H1 (cell line): ENCODE measurements around the gene CYBRD1. TPM values are rescaled to one million over a fixed set of nuclear protein-coding genes. Genes with fewer than 3 reads are reported as not detected.

ENCODE experiments used
- CTCF ChIA-PET: fragments of 300-600 bp; sonication (Branson Sonifier 250); formaldehyde crosslinking; loops from one replicate; lab custom pipeline; 2021; ENCODE audit not compliant: partially characterized antibody; lab: Charles Lee
- POLR2A ChIA-PET: fragments of 300-600 bp; sonication (Branson Sonifier 250); formaldehyde crosslinking; loops from one replicate; lab custom pipeline; 2021; ENCODE audit warnings: inconsistent platforms; ENCODE audit not compliant: partially characterized antibody; lab: Charles Lee
- DNase-seq, 2 experiments: peaks; one replicate each; pipeline versions ENCODE4 v3.0.0 to v3.0.0-alpha.2; 2010 to 2022; ENCODE audit warnings: low spot score in 2 of 2, low read depth in 1 of 2, mixed read lengths in 1 of 2
- FAIRE-seq: peaks from 2 replicates; lab custom pipeline; 2011; peaks lifted over from hg19 to GRCh38; lab: Jason Lieb, UNC
- H2AFZ ChIP-seq: 2 replicates; pipeline ENCODE4 v1.8.1; 2012; ENCODE audit warnings: low read length, inconsistent platforms
- H2AK5ac ChIP-seq: 2 replicates; pipeline ENCODE4 v1.6.1; 2013; ENCODE audit warnings: low read depth, low read length
- H2BK120ac ChIP-seq: replicated peaks from 2 replicates; pipeline ENCODE3; 2013; ENCODE audit warnings: low read depth, low read length, inconsistent platforms
- H2BK12ac ChIP-seq: 2 replicates; pipeline ENCODE4 v1.6.1; 2013; ENCODE audit warnings: low read depth, low read length
- H2BK15ac ChIP-seq: 2 replicates; pipeline ENCODE4 v1.6.1; 2013; ENCODE audit warnings: low read length
- H2BK20ac ChIP-seq: 2 replicates; pipeline ENCODE4 v1.6.1; 2013; ENCODE audit warnings: low read length
- H2BK5ac ChIP-seq: 2 replicates; pipeline ENCODE4 v1.6.1; 2013; ENCODE audit warnings: low read depth, low read length
- H3K14ac ChIP-seq: 2 replicates; pipeline ENCODE4 v1.6.1; 2013; ENCODE audit warnings: inconsistent platforms; ENCODE audit not compliant: insufficient read length
- H3K18ac ChIP-seq: 2 replicates; pipeline ENCODE4 v1.6.1; 2013; ENCODE audit warnings: low read length; ENCODE audit errors: extremely low read depth
- H3K23ac ChIP-seq: 2 replicates; pipeline ENCODE4 v1.6.1; 2013; ENCODE audit warnings: inconsistent platforms; ENCODE audit not compliant: insufficient read length
- H3K23me2 ChIP-seq: 2 replicates; pipeline ENCODE4 v1.6.1; 2013; ENCODE audit warnings: low read depth, low read length
- H3K27ac ChIP-seq: 2 replicates; pipeline ENCODE4 v1.6.1; 2011; ENCODE audit warnings: low read depth, low read length, inconsistent platforms
- H3K27me3 ChIP-seq, 4 experiments: replicated peaks in 1 of 4; 1 replicate in 1 of 4; 2 replicates in 3 of 4; pipeline versions ENCODE4 v1.6.1 to v1.8.1; 2011 to 2013; ENCODE audit warnings: low read length in 3 of 4, mild to moderate bottlenecking in 3 of 4, inconsistent platforms in 2 of 4, mixed read lengths in 2 of 4, moderate library complexity in 1 of 4; ENCODE audit not compliant: control insufficient read depth in 3 of 4, insufficient read depth in 3 of 4; ENCODE audit errors: extremely low read depth in 1 of 4
- H3K36me3 ChIP-seq, 4 experiments: 2 replicates each; pipeline versions ENCODE4 v1.6.1 to v1.8.1; 2011 to 2013; ENCODE audit warnings: mild to moderate bottlenecking in 4 of 4, low read length in 3 of 4, moderate library complexity in 2 of 4, control low read depth in 1 of 4, inconsistent platforms in 1 of 4; ENCODE audit not compliant: insufficient read depth in 4 of 4, control insufficient read depth in 2 of 4
- H3K4ac ChIP-seq: replicated peaks from 2 replicates; pipeline ENCODE3; 2013; ENCODE audit warnings: low read length, low read depth, mixed read lengths, inconsistent platforms; ENCODE audit not compliant: insufficient read length
- H3K4me1 ChIP-seq, 4 experiments: replicated peaks in 1 of 4; 1 replicate in 1 of 4; 2 replicates in 3 of 4; pipeline versions ENCODE4 v1.6.1 to v1.8.1; 2011 to 2013; ENCODE audit warnings: low read length in 3 of 4, inconsistent platforms in 2 of 4, mixed read lengths in 1 of 4; ENCODE audit not compliant: insufficient read depth in 4 of 4, control insufficient read depth in 3 of 4
- H3K4me2 ChIP-seq, 2 experiments: 2 replicates each; pipeline versions ENCODE4 v1.6.1 to v1.8.1; 2011 to 2013; ENCODE audit warnings: low read depth in 2 of 2, low read length in 2 of 2, control low read depth in 1 of 2, inconsistent platforms in 1 of 2, mild to moderate bottlenecking in 1 of 2; ENCODE audit not compliant: insufficient read depth in 1 of 2
- H3K4me3 ChIP-seq, 4 experiments: fragments of 200-600, 300-600 bp in 1 of 4; sonication (generic), shearing (Covaris generic), sonication (Bioruptor Twin) in 1 of 4; 2 replicates each; pipeline versions ENCODE4 v1.5.1 to v1.8.1; 2011 to 2016; ENCODE audit warnings: low read length in 4 of 4, low read depth in 3 of 4, control low read depth in 2 of 4, inconsistent platforms in 2 of 4, mild to moderate bottlenecking in 2 of 4, mixed read lengths in 1 of 4, moderate library complexity in 1 of 4; ENCODE audit not compliant: insufficient read depth in 2 of 4; ENCODE audit errors: extremely low read depth in 1 of 4
- H3K56ac ChIP-seq: replicated peaks from 2 replicates; pipeline ENCODE3; 2013; ENCODE audit warnings: low read depth, mild to moderate bottlenecking, mixed read lengths, low read length, inconsistent platforms; ENCODE audit not compliant: insufficient read length
- H3K79me1 ChIP-seq: 2 replicates; pipeline ENCODE4 v1.6.1; 2013; ENCODE audit warnings: low read depth, low read length, control low read depth
- H3K79me2 ChIP-seq, 2 experiments: 2 replicates each; pipeline versions ENCODE4 v1.6.1 to v1.8.1; 2012 to 2013; ENCODE audit warnings: low read length in 2 of 2, mild to moderate bottlenecking in 2 of 2, inconsistent platforms in 1 of 2; ENCODE audit not compliant: insufficient read depth in 2 of 2, control insufficient read depth in 1 of 2
- H3K9ac ChIP-seq, 4 experiments: replicated peaks in 1 of 4; 1 replicate in 1 of 4; 2 replicates in 3 of 4; pipeline versions ENCODE4 v1.6.1 to v1.8.1; 2011 to 2013; ENCODE audit warnings: low read depth in 3 of 4, low read length in 3 of 4, control low read depth in 2 of 4, mild to moderate bottlenecking in 2 of 4, moderate library complexity in 2 of 4, inconsistent platforms in 1 of 4; ENCODE audit errors: extremely low read depth in 1 of 4
- H3K9me3 ChIP-seq, 2 experiments: 2 replicates each; pipeline versions ENCODE4 v1.6.1 to v1.8.1; 2012 to 2013; ENCODE audit warnings: mild to moderate bottlenecking in 2 of 2, moderate library complexity in 2 of 2, control low read depth in 1 of 2, inconsistent platforms in 1 of 2, low read depth in 1 of 2, low read length in 1 of 2, mixed read lengths in 1 of 2; ENCODE audit not compliant: insufficient read depth in 2 of 2
- H4K20me1 ChIP-seq, 2 experiments: replicated peaks in 1 of 2; 2 replicates each; pipeline versions ENCODE3 to v1.8.1; 2011 to 2013; ENCODE audit warnings: inconsistent platforms in 2 of 2, low read length in 2 of 2, mild to moderate bottlenecking in 1 of 2; ENCODE audit not compliant: insufficient read depth in 2 of 2, control insufficient read depth in 1 of 2
- H4K5ac ChIP-seq: 2 replicates; pipeline ENCODE4 v1.6.1; 2013; ENCODE audit warnings: low read length, low read depth, mixed read lengths, inconsistent platforms; ENCODE audit not compliant: insufficient read length
- H4K8ac ChIP-seq: 2 replicates; pipeline ENCODE4 v1.8.0; 2013; ENCODE audit warnings: mild to moderate bottlenecking, moderate library complexity, low read length, inconsistent platforms; ENCODE audit not compliant: insufficient read depth; ENCODE audit errors: extremely low read depth
- H4K91ac ChIP-seq: replicated peaks from 2 replicates; pipeline ENCODE3; 2013; ENCODE audit warnings: low read length, mixed read lengths, inconsistent platforms; ENCODE audit not compliant: insufficient read length
- CBX5 ChIP-seq: fragments of 300-800, 300-1000 bp; sonication (generic); IDR thresholded peaks from 2 replicates; pipeline ENCODE4 v1.7.1; 2016; ENCODE audit warnings: antibody characterized with exemption, low read length, low read depth
- CTBP2 ChIP-seq: IDR thresholded peaks from 2 replicates; pipeline ENCODE4 v1.7.0; 2011; ENCODE audit warnings: borderline replicate concordance, mild to moderate bottlenecking, moderate library complexity, mixed read lengths, low read length; ENCODE audit not compliant: insufficient read depth, insufficient read length
- CTCF ChIP-seq, 3 experiments: IDR thresholded peaks; 1 replicate in 2 of 3; 2 replicates in 1 of 3; pipeline versions ENCODE4 v1.5.1 to v1.6.1; 2011; ENCODE audit warnings: low read length in 3 of 3, mild to moderate bottlenecking in 3 of 3, inconsistent platforms in 2 of 3, low read depth in 1 of 3, moderate library complexity in 1 of 3; ENCODE audit not compliant: insufficient read depth in 1 of 3; ENCODE audit errors: control extremely low read depth in 1 of 3
- EP300 ChIP-seq, 2 experiments: IDR thresholded peaks; 1 replicate in 1 of 2; 2 replicates in 1 of 2; pipeline ENCODE4 v1.6.1; 2011 to 2012; ENCODE audit warnings: low read depth in 2 of 2, low read length in 2 of 2, mild to moderate bottlenecking in 2 of 2, borderline replicate concordance in 1 of 2, inconsistent platforms in 1 of 2, moderate library complexity in 1 of 2
- GABPA ChIP-seq: IDR thresholded peaks from 2 replicates; pipeline ENCODE4 v1.6.1; 2011; ENCODE audit warnings: mild to moderate bottlenecking, low read length, moderate library complexity, borderline replicate concordance; ENCODE audit not compliant: insufficient read depth
- RAD21 ChIP-seq, 2 experiments: IDR thresholded peaks in 1 of 2; conservative IDR thresholded peaks in 1 of 2; 2 replicates each; pipeline ENCODE4 v1.6.1; 2011; ENCODE audit warnings: low read depth in 2 of 2, low read length in 2 of 2, improper control_type of control experiment in 1 of 2, inconsistent platforms in 1 of 2, mild to moderate bottlenecking in 1 of 2, moderate library complexity in 1 of 2
- RBBP5 ChIP-seq: IDR thresholded peaks from 2 replicates; pipeline ENCODE4 v1.7.1; 2012; ENCODE audit warnings: low read depth, mild to moderate bottlenecking, inconsistent platforms, low read length, moderate library complexity, borderline replicate concordance
- USF2 ChIP-seq: IDR thresholded peaks from 2 replicates; pipeline ENCODE4 v1.6.1; 2011; ENCODE audit warnings: low read length, improper control_type of control experiment
- WGBS, 2 experiments: shearing (Covaris generic) in 1 of 2; methylation state at CpG; one replicate each; pipeline versions ENCODE4 v1.1.6 to v1.1.7; 2013 to 2015; ENCODE audit warnings: low lambda C conversion rate in 2 of 2, mixed read lengths in 2 of 2, inconsistent platforms in 1 of 2, low coverage in 1 of 2, missing lambda C conversion rate in 1 of 2; ENCODE audit not compliant: insufficient replicate concordance in 2 of 2, insufficient coverage in 1 of 2, insufficient read length in 1 of 2; ENCODE audit errors: extremely low coverage in 1 of 2, missing lambda C conversion rate in 1 of 2; 5-methylcytosine and 5-hydroxymethylcytosine counted together
- polyA plus RNA-seq, 7 experiments: library from polyadenylated mRNA; depleted of rRNA in 3 of 7; stranded (reverse) in 5 of 7; unstranded in 2 of 7; fragments of >200 nt in 5 of 7; fragments of 200-250 nt in 2 of 7; gene quantifications; 1 replicate in 5 of 7; 2 replicates in 1 of 7; 4 replicates in 1 of 7; pipeline versions ENCODE4 v1.2.1 to v1.2.3, GENCODE V29; 2011 to 2013; ENCODE audit warnings: missing spikeins in 2 of 7, mixed read lengths in 2 of 7
- total RNA-seq: library from RNA; stranded (reverse); fragmentation: NEBNext Ultra II Directional; extraction: Animal tissue kit (Norgen Biotek cat#: 25700); gene quantifications from 2 replicates; pipeline ENCODE4 v1.2.1, GENCODE V29; 2021

CYBRD1 gene
- total and polyA plus RNA-seq, 2 of the 8 experiments (the other 6 are each of a cell fraction or from before 2014, with no cell fraction given) = 10.7 to 12.6 TPM

- no peak overlapping the region for H2BK120ac ChIP-seq
- peaks cover 0 to 12% (median 3%) of the 10 kb centered on the region in 4 experiments; a peak in 4 of 8 replicates for H3K36me3 ChIP-seq
- no peak overlapping the region for H3K9ac ChIP-seq
- H3K4me2 ChIP-seq = no peak overlapping the region
- no peak overlapping the region for H4K5ac ChIP-seq
- ChIA-PET CTCF (interaction anchor here (2.0 kb wide), 1 partner anchor 14 kb away, joined by 4 read pairs; no protein-coding TSS in a partner anchor), POLR2A (no interaction called here)
- no peak overlapping the region for H2BK15ac ChIP-seq
- no peaks in the 10 kb centered on the region for H3K27me3 ChIP-seq
- H3K4me3 ChIP-seq = no peak overlapping the region
- H2BK20ac ChIP-seq = no peak overlapping the region
- no peak overlapping the region for H2BK12ac ChIP-seq
- WGBS, 2 experiments = 62% methylated on average over 3 of the region's 3 CpGs; no CpG with 5 or more reads in 1 of the 2 experiments
- no peaks in the 10 kb centered on the region for H3K9me3 ChIP-seq
- H3K23ac ChIP-seq = no peak overlapping the region
- H2AK5ac ChIP-seq = no peak overlapping the region
- no peaks in the 10 kb centered on the region for H3K79me1 ChIP-seq
- no peak overlapping the region for H2BK5ac ChIP-seq
- FAIRE-seq (no peak), DNase-seq (no peak)
- no peaks in the 10 kb centered on the region for H3K4me1 ChIP-seq
- no peaks in the 10 kb centered on the region for H4K20me1 ChIP-seq
- no peak overlapping the region for H3K27ac ChIP-seq
- H3K79me2 ChIP-seq = no peaks in the 10 kb centered on the region
- H2AFZ ChIP-seq = no peak overlapping the region
- no peak overlapping the region for H4K8ac ChIP-seq
- no peak overlapping the region for H3K4ac ChIP-seq
- no peak overlapping the region for H3K56ac ChIP-seq
- H4K91ac ChIP-seq = no peak overlapping the region
- no peak overlapping the region for H3K14ac ChIP-seq
- no peaks in the 10 kb centered on the region for H3K23me2 ChIP-seq
- no peak overlapping the region for H3K18ac ChIP-seq
- TF ChIP-seq GABPA (no peak), RBBP5 (no peak), USF2 (no peak), CTCF (IDR thresholded peaks at IDR 0.05; ENCODE audit: control extremely low read depth in 1 of 3, insufficient read depth in 1 of 3, low read depth in 1 of 3, low read length in 3 of 3) (no peak), EP300 (IDR thresholded peaks at IDR 0.05; ENCODE audit: borderline replicate concordance in 1 of 2, low read depth in 2 of 2, low read length in 2 of 2) (no peak), CTBP2 (no peak), RAD21 (IDR thresholded peaks at IDR 0.05 in 1 of 2, conservative IDR thresholded peaks at IDR 0.05 in 1 of 2; ENCODE audit: low read depth in 2 of 2, low read length in 2 of 2) (no peak), CBX5 (no peak)
Observed at GRCh38 chr2:171554991-171555615, 32.8 kb downstream of the CYBRD1 start.
